ENCODE measurements around the gene MME.

The MME gene

GRCh38 chr3:155079746-155080487 is at the start of gene MME:
MME (plus strand) TSS chr3:155080319; CDS start chr3:155084168, 3,849 bp downstream.
- in situ Hi-C loops (cut with HindIII; ENCODE audit: low sequenced_read_pairs) = no loop called here

- in situ Hi-C loops (cut with HindIII; ENCODE audit: low sequenced_read_pairs) = no loop called here
Measured at GRCh38 chr3:155031186-155031585, 48.9 kb upstream of the MME start.

GRCh38 chr3:155032918-155033317 is 47.2 kb upstream of the MME start:
- in situ Hi-C loops (cut with HindIII; ENCODE audit: low sequenced_read_pairs) = no loop called here

GRCh38 chr3:155034786-155035185 is 45.3 kb upstream of the MME start:
- in situ Hi-C loops (cut with HindIII; ENCODE audit: low sequenced_read_pairs) = no loop called here

GRCh38 chr3:155035553-155035952 is 44.6 kb upstream of the MME start:
- in situ Hi-C loops (cut with HindIII; ENCODE audit: low sequenced_read_pairs) = no loop called here

GRCh38 chr3:155037508-155038202 is 42.5 kb upstream of the MME start:
- in situ Hi-C loops (cut with HindIII; ENCODE audit: low sequenced_read_pairs) = no loop called here

GRCh38 chr3:155038203-155038554 is 41.9 kb upstream of the MME start:
- in situ Hi-C loops (cut with HindIII; ENCODE audit: low sequenced_read_pairs) = no loop called here

GRCh38 chr3:155046935-155047334 is 33.2 kb upstream of the MME start:
- in situ Hi-C loops (cut with HindIII; ENCODE audit: low sequenced_read_pairs) = no loop called here

GRCh38 chr3:155047672-155048071 is 32.4 kb upstream of the MME start:
- in situ Hi-C loops (cut with HindIII; ENCODE audit: low sequenced_read_pairs) = no loop called here

GRCh38 chr3:155049959-155050358 is 30.2 kb upstream of the MME start:
- in situ Hi-C loops (cut with HindIII; ENCODE audit: low sequenced_read_pairs) = no loop called here

GRCh38 chr3:155052470-155052869 is 27.6 kb upstream of the MME start:
- in situ Hi-C loops (cut with HindIII; ENCODE audit: low sequenced_read_pairs) = no loop called here

- in situ Hi-C loops (cut with HindIII; ENCODE audit: low sequenced_read_pairs) = no loop called here
Measured at GRCh38 chr3:155053756-155054155, 26.4 kb upstream of the MME start.

GRCh38 chr3:155064920-155065319 is 15.2 kb upstream of the MME start:
- in situ Hi-C loops (cut with HindIII; ENCODE audit: low sequenced_read_pairs) = no loop called here

GRCh38 chr3:155065537-155065936 is 14.6 kb upstream of the MME start:
- in situ Hi-C loops (cut with HindIII; ENCODE audit: low sequenced_read_pairs) = no loop called here

GRCh38 chr3:155069729-155070128 is 10.4 kb upstream of the MME start:
- in situ Hi-C loops (cut with HindIII; ENCODE audit: low sequenced_read_pairs) = no loop called here

GRCh38 chr3:155070316-155070715 is 9.8 kb upstream of the MME start:
- in situ Hi-C loops (cut with HindIII; ENCODE audit: low sequenced_read_pairs) = no loop called here

GRCh38 chr3:155070932-155071387 is 9.2 kb upstream of the MME start:
- in situ Hi-C loops (cut with HindIII; ENCODE audit: low sequenced_read_pairs) = no loop called here

GRCh38 chr3:155075200-155075599 is 4.9 kb upstream of the MME start:
- in situ Hi-C loops (cut with HindIII; ENCODE audit: low sequenced_read_pairs) = no loop called here

GRCh38 chr3:155076888-155077287 is 3.2 kb upstream of the MME start:
- in situ Hi-C loops (cut with HindIII; ENCODE audit: low sequenced_read_pairs) = no loop called here

- in situ Hi-C loops (cut with HindIII; ENCODE audit: low sequenced_read_pairs) = no loop called here
Measured at GRCh38 chr3:155078711-155079467, 1.2 kb upstream of the MME start.

GRCh38 chr3:155079468-155079745 is 712 bp upstream of the MME start:
- in situ Hi-C loops (cut with HindIII; ENCODE audit: low sequenced_read_pairs) = no loop called here

- in situ Hi-C loops (cut with HindIII; ENCODE audit: low sequenced_read_pairs) = no loop called here
Measured at GRCh38 chr3:155080692-155081091, 573 bp downstream of the MME start.
